ENCODE data around the gene THEM4. TPM values are rescaled to one million over a fixed set of nuclear protein-coding genes. Genes with fewer than 3 reads are reported as not detected.
"Not testable (repeated sequence)": the region's sequence is repeated elsewhere in the genome, so short reads cannot be mapped to it uniquely, and the experiment has no call there.

THEM4 gene
- total and polyA plus RNA-seq, 8 donors = 6.1 to 27.8 (median 8.4) TPM

- H3K4me1 ChIP-seq = no peaks in the 10 kb centered on the region
- no peaks in the 10 kb centered on the region for H3K27me3 ChIP-seq
- ATAC-seq (no peak), FAIRE-seq (no peak), DNase-seq (no peak)
- H3K9me3 ChIP-seq = no peaks in the 10 kb centered on the region
- H3K36me3 ChIP-seq = no peaks in the 10 kb centered on the region
- H3K4me3 ChIP-seq = no peak overlapping the region
- no peak for TF ChIP-seq CTCF (IDR thresholded peaks at IDR 0.05)
- 19 to 30% methylated on average over 1 of the region's 1 CpG for WGBS, 2 donors
- intact Hi-C loops (cut with DNase I) = no loop called here
- no peak overlapping the region for H3K27ac ChIP-seq
Observed at GRCh38 chr1:151915061-151915686, 5.9 kb upstream of the THEM4 start.

GRCh38 chr1:151914076-151914475 is 4.8 kb upstream of the THEM4 start:
- intact Hi-C loops (cut with DNase I) = no loop called here
- 79 to 91% methylated on average over 2 of the region's 2 CpGs for WGBS, 2 donors
- H3K9me3 ChIP-seq = no peaks in the 10 kb centered on the region
- H3K4me1 ChIP-seq = no peaks in the 10 kb centered on the region
- H3K27me3 ChIP-seq = no peaks in the 10 kb centered on the region
- no peak overlapping the region for H3K27ac ChIP-seq
- FAIRE-seq = no peak
- H3K36me3 ChIP-seq = no peaks in the 10 kb centered on the region
- ATAC-seq = no peak
- no peak for TF ChIP-seq CTCF (IDR thresholded peaks at IDR 0.05)
- no peak overlapping the region for H3K4me3 ChIP-seq
- no peak for DNase-seq

- Histone ChIP-seq H3K9me3 (no peaks in the 10 kb centered on the region), H3K27ac (no peak overlapping the region), H3K4me1 (peaks cover 0 to 10% (median 5%) of the 10 kb centered on the region in 3 donors), H3K36me3 (no peaks in the 10 kb centered on the region), H3K27me3 (no peaks in the 10 kb centered on the region), H3K4me3 (no peak overlapping the region)
- no peak for DNase-seq
- no peak for FAIRE-seq
- intact Hi-C loops (cut with DNase I) = no loop called here
- WGBS, 2 donors = 97 to 100% methylated on average over 1 of the region's 1 CpG
- ATAC-seq = no peak
- no peak for TF ChIP-seq CTCF (IDR thresholded peaks at IDR 0.05)
Observed at GRCh38 chr1:151912973-151913372, 3.7 kb upstream of the THEM4 start.

- Histone ChIP-seq H3K4me3 (peak overlapping the region in 3 of 4 donors; percentile 57 to 71 (median 62)), H3K4me1 (peaks cover 0 to 10% (median 5%) of the 10 kb centered on the region in 3 donors), H3K27me3 (no peaks in the 10 kb centered on the region), H3K9me3 (no peaks in the 10 kb centered on the region), H3K27ac (peak overlapping the region in 1 of 4 donors; percentile 93), H3K36me3 (no peaks in the 10 kb centered on the region)
- FAIRE-seq (no peak), DNase-seq (no peak), ATAC-seq (no peak)
- intact Hi-C loops (cut with DNase I) = no loop called here
- TF ChIP-seq CTCF (IDR thresholded peaks at IDR 0.05) = no peak
- 76% methylated on average over 10 of the region's 10 CpGs for WGBS, 2 donors
Observed at GRCh38 chr1:151908228-151908691, 1.1 kb downstream of the THEM4 start.

- Histone ChIP-seq H3K9me3 (no peaks in the 10 kb centered on the region), H3K27ac (no peak overlapping the region), H3K27me3 (no peaks in the 10 kb centered on the region), H3K36me3 (no peaks in the 10 kb centered on the region), H3K4me3 (no peak overlapping the region), H3K4me1 (peaks cover 0 to 10% (median 5%) of the 10 kb centered on the region in 3 donors)
- WGBS, 2 donors = 90 to 99% methylated on average over 9 of the region's 9 CpGs
- TF ChIP-seq CTCF (IDR thresholded peaks at IDR 0.05) = no peak
- DNase-seq = no peak
- no peak for ATAC-seq
- FAIRE-seq = no peak
- intact Hi-C loops (cut with DNase I) = no loop called here
Observed at GRCh38 chr1:151907363-151908139, 1.8 kb downstream of the THEM4 start.

GRCh38 chr1:151906324-151906645 is 3.0 kb downstream of the THEM4 start:
- H3K4me3 ChIP-seq; H3K27ac ChIP-seq; intact Hi-C loops (cut with DNase I); H3K9me3 ChIP-seq; ATAC-seq; H3K27me3 ChIP-seq; H3K36me3 ChIP-seq; FAIRE-seq: not testable (repeated sequence)
- 98% methylated on average over 14 of the region's 14 CpGs for WGBS, 2 donors
- DNase-seq = peak in 1 of 6 donors; percentile 63
- peaks cover 0 to 10% (median 5%) of the 10 kb centered on the region in 3 donors for H3K4me1 ChIP-seq
